NCI-H2107 (cell line): ENCODE results near the gene GSTA4.

ENCODE experiments used
- DNase-seq: peaks from one replicate; lab custom pipeline; 2025; lab: John Stamatoyannopoulos, UW

Gene GSTA4, protein sequence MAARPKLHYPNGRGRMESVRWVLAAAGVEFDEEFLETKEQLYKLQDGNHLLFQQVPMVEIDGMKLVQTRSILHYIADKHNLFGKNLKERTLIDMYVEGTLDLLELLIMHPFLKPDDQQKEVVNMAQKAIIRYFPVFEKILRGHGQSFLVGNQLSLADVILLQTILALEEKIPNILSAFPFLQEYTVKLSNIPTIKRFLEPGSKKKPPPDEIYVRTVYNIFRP

DNA sequence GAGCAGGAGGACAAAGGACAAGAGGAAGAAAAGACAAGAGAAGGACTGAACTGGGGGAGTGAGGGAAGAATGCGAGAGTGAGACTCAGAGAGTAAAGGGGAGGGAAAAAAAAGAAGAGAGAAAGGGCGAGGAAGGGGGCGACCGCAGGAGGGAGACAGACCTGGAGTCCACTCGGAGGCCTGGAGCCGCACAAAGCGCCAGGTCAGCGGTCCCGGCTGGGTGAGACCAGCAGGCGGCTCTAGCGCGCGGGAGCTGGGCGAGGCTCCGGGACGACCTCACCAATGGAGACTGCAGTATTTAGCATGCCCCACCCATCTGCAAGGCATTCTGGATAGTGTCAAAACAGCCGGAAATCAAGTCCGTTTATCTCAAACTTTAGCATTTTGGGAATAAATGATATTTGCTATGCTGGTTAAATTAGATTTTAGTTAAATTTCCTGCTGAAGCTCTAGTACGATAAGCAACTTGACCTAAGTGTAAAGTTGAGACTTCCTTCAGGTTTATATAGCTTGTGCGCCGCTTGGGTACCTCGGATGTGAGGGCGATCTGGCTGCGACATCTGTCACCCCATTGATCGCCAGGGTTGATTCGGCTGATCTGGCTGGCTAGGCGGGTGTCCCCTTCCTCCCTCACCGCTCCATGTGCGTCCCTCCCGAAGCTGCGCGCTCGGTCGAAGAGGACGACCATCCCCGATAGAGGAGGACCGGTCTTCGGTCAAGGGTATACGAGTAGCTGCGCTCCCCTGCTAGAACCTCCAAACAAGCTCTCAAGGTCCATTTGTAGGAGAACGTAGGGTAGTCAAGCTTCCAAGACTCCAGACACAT lies at the start of gene GSTA4:
TSS of gene GSTA4 (minus strand) at position 196 of the 824 bp plus-strand sequence. CDS start 1,041 bp downstream, outside the sequence.
- DNase-seq = peak; percentile 48

DNA sequence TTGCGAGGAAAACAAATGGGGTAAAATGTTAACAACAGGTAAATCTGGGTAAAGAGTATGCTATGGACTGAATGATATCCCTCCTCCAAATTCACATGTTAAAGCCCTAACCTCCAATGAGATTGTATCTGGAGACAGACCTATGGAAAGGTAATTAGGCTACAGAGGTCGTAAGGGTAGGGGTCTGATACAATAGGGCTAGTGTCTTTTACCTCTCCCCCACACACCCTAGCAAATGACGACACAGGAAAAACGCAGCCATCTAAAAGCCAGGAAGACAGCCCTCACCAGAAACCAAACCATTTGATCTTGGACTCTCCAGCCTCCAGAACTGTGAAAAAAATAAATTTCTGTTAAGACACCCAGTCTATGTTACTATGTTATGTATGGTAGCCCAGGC lies 49.5 kb upstream of the GSTA4 start:
- DNase-seq = no peak

DNA sequence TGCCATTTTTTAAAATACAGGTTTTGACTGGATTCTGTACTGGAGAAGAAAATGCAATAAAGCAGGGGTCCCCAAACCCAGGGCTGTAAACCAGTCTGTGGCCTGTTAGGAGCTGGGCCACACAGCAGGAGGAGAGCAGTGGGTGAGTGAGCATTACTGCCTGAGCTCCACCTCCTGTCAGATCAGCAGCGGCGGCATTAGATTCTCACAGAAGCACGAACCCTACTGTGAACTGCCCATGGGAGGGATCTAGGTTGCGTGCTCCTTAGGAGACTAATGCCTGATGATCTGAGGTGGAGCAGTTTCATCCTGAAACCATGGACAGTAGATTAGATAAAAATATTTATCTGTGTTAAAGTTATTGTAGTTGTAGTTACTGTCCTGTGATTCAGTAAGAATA lies 49.0 kb upstream of the GSTA4 start:
- no peak for DNase-seq

DNA sequence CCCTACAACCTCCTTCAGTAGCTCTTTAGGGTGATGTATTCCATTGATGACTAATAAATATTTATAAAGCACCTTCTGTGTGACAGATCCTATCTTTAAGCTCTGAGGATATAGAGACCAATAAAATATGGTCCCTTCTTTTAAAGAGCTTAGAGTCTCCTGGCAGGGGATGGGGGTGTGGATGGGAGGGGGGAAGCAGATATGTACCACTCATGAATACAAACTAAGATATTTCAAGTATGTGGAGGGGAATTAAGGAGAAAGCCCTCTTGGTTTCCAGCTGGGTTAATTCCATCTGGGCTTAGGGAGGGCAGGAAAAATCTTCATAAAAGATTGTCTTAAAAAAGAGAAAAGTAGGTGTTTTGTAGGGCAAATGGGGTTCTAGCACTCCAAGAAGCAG lies 48.5 kb upstream of the GSTA4 start:
- DNase-seq = no peak

DNA sequence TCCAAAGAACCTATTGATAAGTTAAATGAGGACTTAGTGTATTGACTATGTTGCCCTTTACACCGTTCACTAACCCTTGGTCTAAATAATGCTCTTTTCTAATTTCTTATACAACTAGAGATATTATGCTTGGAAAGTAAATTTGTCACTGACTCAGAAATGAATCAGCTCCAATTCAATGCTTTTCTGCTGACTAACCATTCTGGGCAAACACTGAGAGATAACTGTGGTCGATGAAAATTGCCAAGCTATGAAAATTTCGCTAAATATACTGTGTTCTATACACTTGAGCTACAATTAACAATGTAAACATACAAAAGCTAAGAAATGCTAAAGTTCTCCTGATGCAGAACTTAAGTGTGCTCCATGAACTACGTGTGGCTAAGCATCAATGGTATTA lies 47.0 kb upstream of the GSTA4 start:
- no peak for DNase-seq

DNA sequence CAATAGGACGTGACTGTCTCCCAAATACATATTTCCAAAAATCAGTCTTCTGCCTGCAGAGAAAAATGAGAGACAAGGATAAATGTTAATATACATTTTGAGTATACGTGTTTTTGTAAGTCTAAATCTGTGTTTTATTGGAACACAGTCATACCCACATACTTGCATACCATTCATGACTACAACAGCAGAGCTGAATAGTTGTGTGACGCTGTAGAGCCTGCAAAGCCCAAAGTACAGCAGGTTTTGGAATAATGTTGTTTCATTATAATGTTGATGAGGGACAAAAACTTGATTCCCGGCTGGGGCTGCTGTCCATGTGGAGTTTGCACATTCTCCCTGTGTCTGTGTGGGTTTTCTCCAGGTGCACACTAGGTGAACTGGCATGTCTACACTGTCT lies 46.3 kb upstream of the GSTA4 start:
- no peak for DNase-seq

DNA sequence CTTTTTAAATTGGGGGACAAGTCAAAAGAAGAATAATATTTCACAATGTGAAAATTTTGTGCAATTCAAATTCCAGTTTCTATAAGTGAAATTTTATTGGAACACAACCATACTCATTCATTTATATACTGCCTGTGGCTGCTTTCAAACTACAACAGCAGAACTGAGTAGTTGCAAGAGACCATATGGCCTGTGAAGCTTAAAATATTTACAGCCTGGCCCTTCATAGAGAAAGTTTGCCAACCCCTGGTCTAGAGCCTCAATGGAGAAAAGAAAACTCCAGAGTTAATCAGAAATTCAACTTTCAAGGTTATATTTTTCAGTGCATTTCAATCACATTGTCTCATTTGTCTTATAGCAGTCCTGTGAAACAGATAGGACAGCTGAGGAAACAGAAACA lies 43.5 kb upstream of the GSTA4 start:
- no peak for DNase-seq

DNA sequence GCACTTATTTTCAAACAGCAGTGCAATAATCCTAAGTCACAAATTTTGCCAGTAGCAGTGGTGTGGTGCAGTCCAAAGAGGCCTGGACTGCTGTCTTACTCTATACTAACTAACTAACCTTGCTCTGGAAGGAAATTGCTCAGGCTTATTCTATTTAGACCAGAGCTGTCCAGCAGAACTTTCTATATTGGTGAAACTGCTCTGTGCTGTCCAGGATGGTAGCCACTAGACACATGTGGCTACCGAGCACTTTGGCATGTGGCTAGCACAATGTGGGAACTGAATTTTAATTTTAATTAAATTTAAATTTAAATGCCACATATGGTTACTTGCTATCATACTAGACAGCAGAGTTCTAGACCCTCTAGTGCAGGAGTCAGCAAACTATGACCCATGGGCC lies 43.1 kb upstream of the GSTA4 start:
- DNase-seq = no peak

DNA sequence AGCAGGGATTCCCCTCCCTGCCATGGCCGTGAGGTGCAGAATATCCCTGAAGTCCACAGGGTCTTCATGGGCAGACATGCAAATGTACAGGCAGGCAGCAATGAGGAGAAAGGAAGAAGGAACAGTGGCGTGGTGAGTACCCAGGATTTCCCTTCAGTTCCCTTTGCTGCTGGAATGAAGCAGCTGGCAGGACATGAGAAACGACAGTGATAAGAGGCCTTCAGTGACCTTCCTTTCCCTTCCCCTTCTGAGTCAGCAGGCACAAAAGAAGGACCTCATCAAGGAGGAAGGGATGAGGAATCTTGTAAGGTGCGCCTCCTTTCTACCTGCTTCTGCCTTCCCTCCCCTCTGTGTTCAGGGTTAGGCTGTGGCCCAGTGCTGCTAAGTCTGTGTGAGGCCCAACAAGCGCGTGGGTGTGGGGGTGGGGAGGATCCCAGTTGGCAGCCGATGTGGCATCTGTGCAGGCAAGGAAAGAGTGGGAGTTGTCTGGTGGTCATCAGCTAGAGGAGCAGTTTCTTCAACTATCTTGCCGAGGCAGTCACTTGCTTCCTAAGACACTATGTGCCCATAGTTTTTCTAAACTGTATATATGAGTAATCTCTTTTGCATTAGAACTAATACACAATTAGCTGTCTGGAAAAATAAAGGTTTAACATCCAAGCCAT lies 40.6 kb upstream of the GSTA4 start:
- no peak for DNase-seq

DNA sequence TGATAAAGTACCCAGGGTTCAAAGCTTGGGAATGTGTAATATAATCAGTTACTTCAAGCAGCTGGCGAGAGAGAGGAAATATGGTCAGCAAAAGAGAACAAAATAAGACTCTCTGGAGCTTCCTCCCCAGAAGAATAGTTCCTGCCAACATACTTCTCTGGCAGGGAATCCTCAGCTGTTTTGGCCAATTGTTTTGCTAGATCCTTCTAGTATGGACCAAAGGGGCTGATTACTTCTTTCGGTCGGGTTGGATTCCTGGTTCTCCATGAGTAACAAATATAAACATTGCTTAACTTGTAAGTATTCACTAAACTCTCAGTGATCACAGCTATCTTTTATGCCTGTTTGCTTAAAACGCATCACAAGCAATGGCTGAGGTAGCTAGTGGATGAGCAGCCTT lies 38.7 kb upstream of the GSTA4 start:
- DNase-seq = no peak

DNA sequence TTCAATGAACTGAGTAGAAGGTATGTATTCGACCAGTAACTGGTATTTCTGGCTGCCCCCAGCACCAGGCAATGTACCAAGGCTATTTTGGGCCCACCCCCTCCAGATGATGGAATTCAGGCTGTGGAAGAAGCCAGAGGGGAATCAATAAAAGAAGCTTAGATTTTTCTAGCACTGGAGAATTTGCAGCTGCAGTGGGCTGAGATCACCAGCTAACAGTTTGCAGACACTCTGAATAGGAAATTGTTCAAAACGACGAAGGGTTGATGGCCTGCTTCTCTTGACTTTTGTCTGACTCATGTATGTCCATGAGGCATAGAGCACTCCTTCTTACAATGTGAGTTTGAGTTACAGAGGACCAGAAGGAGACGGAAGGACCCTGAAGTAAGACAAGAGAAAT lies 37.8 kb upstream of the GSTA4 start:
- no peak for DNase-seq

DNA sequence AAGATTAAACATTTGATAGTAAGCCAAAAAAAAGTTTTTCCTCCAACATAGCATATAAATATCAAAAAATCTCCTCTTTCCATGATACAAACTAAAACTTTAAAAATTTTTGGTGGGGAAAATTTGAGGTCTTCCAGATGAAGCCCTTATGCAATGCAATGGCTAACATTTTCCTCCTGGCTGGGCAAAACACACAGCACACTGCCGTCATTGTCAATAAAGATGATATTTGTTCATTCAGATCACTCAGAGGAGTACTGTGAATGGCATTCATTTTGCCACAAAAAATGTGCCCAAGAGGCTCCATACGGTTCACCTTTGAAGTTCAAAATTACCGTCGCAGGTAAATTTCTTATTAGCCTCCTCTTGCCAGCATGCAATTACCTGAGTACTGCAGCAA lies 36.2 kb upstream of the GSTA4 start:
- DNase-seq = no peak

DNA sequence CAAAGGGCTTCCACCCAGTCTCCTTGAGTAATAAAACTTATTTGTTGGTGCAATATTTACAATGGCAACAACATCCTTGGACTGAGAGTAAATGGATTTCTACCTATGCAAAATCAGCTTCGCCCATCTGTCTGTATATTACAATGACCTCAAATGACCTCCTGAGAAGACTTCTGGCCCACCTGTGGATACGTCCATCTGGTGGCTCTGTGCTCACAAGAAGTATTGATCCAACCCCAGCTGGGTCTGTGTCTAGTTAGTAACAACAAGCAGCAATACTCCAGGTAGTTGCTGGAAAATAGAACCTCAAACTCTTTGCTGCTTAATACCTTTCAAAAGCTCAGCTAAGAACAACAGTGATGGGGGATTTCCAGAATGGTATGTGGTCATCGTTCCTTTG lies 34.7 kb upstream of the GSTA4 start:
- DNase-seq = no peak

DNA sequence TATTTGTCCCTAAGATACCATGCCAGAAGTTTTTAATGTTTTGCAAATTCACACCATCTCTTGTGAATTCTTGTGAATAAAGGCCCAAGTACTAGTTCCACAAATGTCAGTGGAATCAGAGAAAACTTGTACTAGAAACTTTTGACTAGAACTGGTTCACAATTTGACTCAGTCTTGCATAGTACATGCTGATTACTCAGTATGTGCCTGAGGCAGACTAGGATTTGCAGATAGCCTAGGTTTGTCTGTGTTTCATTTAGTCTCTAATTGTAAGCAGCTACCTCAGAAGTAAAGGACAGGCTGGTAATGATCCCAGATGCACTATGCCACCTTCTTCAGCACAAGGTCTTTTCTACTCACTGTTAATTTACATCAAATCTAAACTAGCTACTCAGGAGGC lies 34.2 kb upstream of the GSTA4 start:
- no peak for DNase-seq

DNA sequence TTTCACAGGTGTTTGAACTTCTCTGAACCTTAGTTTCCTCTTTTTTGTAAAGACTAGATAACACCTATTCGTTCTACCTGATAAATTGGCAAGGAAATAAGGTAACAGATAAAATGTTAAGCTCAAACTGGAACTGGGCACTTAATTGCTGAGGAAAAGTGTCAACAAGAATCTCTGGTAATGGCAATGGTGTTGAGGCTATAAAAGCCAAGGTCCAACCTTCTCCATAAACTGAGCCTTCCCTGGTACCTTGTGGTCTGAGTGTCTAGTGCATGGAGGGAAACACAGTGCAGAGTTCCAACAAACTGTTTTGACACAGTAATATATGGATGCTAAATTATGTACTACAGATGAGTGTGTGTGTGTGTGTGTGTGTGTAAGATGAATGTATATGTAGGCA lies 33.4 kb upstream of the GSTA4 start:
- no peak for DNase-seq

DNA sequence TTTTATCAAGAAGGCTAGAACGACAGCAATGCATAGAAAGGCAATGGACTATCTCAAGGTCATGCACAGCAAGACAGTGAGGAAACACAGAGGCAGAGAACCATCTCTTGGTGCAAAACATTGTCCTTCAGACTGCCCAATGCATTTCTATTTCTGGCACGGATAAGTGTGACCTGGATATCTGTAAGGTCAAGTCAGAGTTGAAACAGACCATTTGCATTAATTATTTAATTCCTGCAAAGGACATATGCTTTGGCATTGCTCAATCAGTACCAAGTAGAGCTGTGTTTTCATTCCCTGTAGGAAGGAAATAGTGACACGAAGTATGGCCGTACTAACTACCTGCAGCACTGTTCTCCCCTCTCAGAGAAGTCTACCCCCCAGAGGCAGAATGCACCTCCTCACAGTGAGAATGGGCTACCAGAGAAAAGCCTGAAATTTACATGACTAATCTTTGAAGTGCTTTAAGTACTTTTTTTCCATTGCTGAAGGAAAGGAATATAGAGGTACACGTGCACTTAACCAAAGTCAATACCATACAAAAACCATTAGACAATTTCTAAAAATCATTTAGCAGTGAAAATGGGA lies 32.1 kb upstream of the GSTA4 start:
- no peak for DNase-seq

DNA sequence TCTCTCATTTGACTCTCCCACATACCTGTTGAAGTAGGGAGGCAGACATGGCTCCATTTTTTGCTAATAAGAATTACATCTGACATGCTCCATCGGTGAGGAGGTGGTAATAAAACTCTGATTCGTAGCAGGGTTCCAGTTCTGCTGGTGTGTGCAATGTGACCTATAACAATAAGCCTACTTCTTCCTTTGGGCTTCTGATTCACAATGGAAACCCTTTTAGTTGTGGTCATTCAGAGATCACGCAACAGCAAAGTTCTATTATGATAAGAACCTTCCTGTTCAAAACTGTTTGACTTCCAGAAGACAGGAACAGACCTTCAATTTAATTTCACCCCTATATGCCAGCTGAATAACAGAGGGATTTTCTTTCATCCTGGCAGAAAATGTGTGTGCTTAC lies 31.4 kb upstream of the GSTA4 start:
- DNase-seq = no peak

DNA sequence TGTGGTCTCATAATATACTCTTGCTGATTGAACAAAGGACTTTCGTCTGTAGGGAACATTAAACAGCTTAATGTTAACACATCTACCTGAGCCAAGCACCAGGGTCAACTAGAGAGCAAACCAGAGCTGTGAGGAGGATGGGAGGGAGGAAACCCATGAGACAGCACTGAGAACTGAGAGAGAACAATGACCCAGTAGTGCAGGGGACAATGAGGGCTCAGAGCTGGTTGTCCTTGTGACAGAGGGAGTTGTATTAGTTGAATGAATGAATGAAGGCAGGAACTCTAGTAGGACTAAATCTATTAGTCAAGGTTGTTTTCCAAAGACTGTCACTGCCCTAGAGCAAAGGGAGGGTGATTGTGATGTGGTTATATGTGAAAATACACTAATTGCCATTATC lies 28.2 kb upstream of the GSTA4 start:
- no peak for DNase-seq

DNA sequence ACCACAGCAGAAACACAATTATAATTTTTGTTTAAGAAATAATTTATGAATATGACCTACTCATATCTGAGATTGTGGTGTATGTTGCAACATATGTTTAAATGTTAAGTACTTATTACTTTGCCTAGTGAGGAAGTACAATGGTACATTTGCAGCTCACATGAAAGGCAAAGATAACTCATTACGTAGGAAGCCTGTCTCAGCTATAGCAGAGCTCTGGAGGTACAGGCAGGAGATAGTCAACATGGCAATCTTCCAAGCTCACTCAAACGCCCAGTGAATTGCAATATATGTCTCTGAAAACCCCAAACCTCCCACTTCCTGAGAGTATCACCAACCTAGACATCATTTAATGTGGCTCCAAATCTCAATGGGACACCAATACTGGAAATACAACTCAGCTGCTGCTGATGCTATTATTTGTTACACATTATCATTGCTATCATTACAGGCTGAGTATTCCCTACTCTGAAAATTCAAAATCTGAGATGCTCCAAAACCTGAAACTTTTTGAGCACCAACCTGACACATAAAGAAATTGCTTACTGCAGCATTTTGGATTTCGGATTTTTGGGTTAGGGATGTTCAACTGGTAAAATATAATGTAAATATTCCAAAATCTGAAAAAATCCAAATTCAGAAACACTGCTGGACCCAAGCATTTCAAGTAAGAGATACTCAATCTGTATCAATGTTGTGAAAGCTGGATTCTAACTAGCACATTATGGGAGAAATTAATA lies 25.1 kb upstream of the GSTA4 start:
- DNase-seq = no peak

DNA sequence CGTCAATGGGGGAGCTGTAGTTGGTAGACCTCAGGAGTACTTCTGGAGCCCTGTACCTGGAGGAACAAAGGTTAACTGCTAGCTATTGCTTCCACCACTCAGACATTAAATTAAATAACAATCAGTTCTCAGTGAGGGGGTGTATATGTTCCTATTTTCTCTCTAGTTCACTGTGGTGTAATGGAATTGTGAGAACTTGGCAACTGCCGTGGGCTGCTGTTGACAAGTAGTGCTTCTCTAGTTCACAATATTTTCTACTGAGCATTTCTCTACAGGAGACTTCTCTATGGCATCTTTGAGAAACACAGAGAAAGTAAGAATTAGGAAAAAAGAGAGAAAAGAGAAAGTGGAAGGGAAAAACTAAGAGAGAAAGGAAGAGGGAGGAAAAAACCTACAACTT lies 23.4 kb upstream of the GSTA4 start:
- DNase-seq = no peak

DNA sequence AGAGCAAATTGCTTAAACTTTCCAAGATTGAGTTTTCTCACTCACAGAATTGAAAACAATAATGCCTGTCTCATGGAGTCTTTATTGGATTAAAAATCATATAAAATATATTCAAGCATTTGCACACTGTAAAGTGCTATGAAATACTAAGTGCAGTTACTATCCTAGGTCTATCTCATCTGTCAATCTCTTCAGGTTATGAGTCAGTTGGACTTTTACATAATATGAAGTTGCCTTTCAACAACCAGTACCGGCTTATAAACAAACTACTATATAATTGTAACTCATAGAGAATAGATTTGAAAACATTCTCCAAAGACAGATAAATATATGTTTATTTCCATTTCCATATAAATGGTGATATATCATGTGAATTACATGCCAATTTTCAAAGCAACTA lies 20.4 kb upstream of the GSTA4 start:
- DNase-seq = no peak

DNA sequence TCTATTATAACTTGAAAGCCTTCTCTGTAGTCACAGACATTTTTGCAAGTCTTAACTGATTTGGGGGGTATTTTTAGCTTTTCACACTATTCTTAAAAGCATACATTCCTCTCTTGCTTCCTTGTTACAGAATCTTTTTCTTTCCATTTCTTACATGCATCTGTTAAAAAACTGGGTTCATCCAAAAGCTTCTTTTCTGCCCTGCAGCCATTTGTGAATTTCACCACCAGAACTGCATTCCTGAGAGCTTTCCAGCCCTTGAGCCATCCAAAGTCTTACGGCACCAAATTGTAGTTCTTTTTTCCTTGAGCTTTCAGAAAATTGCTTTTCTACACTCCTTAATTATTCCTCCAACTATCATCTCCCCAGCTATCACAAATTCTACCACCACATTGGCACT lies 19.7 kb upstream of the GSTA4 start:
- DNase-seq = no peak
